ENCODE data around the gene DEGS1. TPM values are rescaled to one million over a fixed set of nuclear protein-coding genes. Genes with fewer than 3 reads are reported as not detected.

DEGS1 gene
- total and polyA plus RNA-seq, 2 of the 4 experiments (the other 2 are of a cell fraction): 54.8 to 109 TPM

- Histone ChIP-seq H2AFZ (replicated peaks; ENCODE audit: low read length, poor library complexity) (peak overlapping the region; percentile 71), H3K14ac (replicated peaks; ENCODE audit: low read depth, low read length) (peak overlapping the region; percentile 4; the same call in 1 of the 2 replicates), H3K9me1 (ENCODE audit: insufficient read depth, low read length) (peaks cover 9% of the 10 kb centered on the region; the same call in 1 of the 2 replicates), H3K27ac (ENCODE audit: insufficient read depth, low read length) (peak overlapping the region; percentile 27; the same call in 1 of the 2 replicates), H4K20me1 (ENCODE audit: insufficient read depth, low read length) (no peaks in the 10 kb centered on the region), H3K27me3 (ENCODE audit: control insufficient read depth, insufficient read depth, low read length) (no peaks in the 10 kb centered on the region), H4K91ac (ENCODE audit: insufficient read depth, low read depth, low read length) (no peak overlapping the region), H3K23ac (ENCODE audit: low read depth, low read length) (no peak overlapping the region), H4K8ac (ENCODE audit: low read depth in 2 of 2, low read length in 2 of 2) (0 out of 4 replicates have a peak overlapping the region, but pooled peaks of 1 of the 2 experiments have one; percentile 29), H4K5ac (ENCODE audit: low read depth, low read length) (peak overlapping the region; percentile 17; the same call in 1 of the 2 replicates), H3K79me1 (ENCODE audit: low read depth in 1 of 2, low read length in 2 of 2) (peaks cover 0 to 4% of the 10 kb centered on the region in 2 experiments; a peak in 2 of 4 replicates), H3K4ac (ENCODE audit: low read depth, low read length) (no peak overlapping the region; the same call in 1 of the 2 replicates), H3K4me3 (ENCODE audit: insufficient read depth, low read depth, low read length) (no peak overlapping the region), H3K4me1 (ENCODE audit: control insufficient read depth, insufficient read depth, low read length) (peaks cover 16% of the 10 kb centered on the region), H2BK120ac (ENCODE audit: low read depth, low read length) (0 out of 2 replicates have a peak overlapping the region, but pooled peaks have one; percentile 11), H2BK20ac (ENCODE audit: low read depth, low read length) (peak overlapping the region; percentile 43; the same call in 1 of the 2 replicates), H2AK5ac (ENCODE audit: low read depth, low read length) (peak overlapping the region; percentile 63; the same call in 1 of the 2 replicates), H2BK5ac (ENCODE audit: low read depth, low read length, poor library complexity, severe bottlenecking) (no peak overlapping the region), H3K9me3 (ENCODE audit: control insufficient read depth, insufficient read depth, low read length) (no peaks in the 10 kb centered on the region), H3K9ac (ENCODE audit: low read depth, low read length) (no peak overlapping the region), H3K4me2 (ENCODE audit: low read depth, low read length) (no peak overlapping the region; the same call in 1 of the 2 replicates), H3K56ac (ENCODE audit: extremely low read depth, insufficient read depth, low read length) (peak overlapping the region; percentile 13; the same call in 1 of the 2 replicates), H2BK15ac (ENCODE audit: low read depth, low read length) (no peak overlapping the region; the same call in 2 of the 3 replicates), H3K18ac (ENCODE audit: low read depth, low read length) (0 out of 2 replicates have a peak overlapping the region, but pooled peaks have one; percentile 7), H2AK9ac (replicated peaks; ENCODE audit: low read depth, low read length, poor library complexity) (peak overlapping the region; percentile 91), H3K36me3 (ENCODE audit: control insufficient read depth, insufficient read depth, low read length) (no peaks in the 10 kb centered on the region)
- in situ Hi-C loops (cut with MboI; ENCODE audit: low sequenced_read_pairs) (no loop called here), dilution Hi-C loops (cut with HindIII; ENCODE audit: low sequenced_read_pairs, unreplicated experiment) (no loop called here), intact Hi-C loops (cut with micrococcal nuclease) (no loop called here)
- peak; percentile 83 for DNase-seq
- WGBS, 2 experiments (ENCODE audit: extremely low coverage in 2 of 2, insufficient read length in 1 of 2): no CpG with 5 or more reads among the region's 8 CpGs
- no TSS peak for BruUV-seq (replicated peaks)
- POLR2A ChIA-PET (ENCODE audit: unreplicated experiment): no interaction called here
- CTCF ChIA-PET: interaction anchor here (0.9 kb wide), 1 partner anchor 31 kb away, joined by 3 read pairs; no protein-coding TSS in a partner anchor
- ATAC-seq (ENCODE audit: low read depth): peak; percentile 58
- TF ChIP-seq MXI1 (IDR thresholded peaks at IDR 0.05; ENCODE audit: borderline replicate concordance, low read depth, low read length) (no peak), CHD1 (IDR thresholded peaks at IDR 0.05; ENCODE audit: low read depth, low read length) (no peak), MAZ (IDR thresholded peaks at IDR 0.05; ENCODE audit: borderline replicate concordance, low read depth, low read length) (no peak), ELK1 (IDR thresholded peaks at IDR 0.05; ENCODE audit: borderline replicate concordance, low read depth, low read length) (no peak), SMC3 (IDR thresholded peaks at IDR 0.05; ENCODE audit: low read depth, low read length) (no peak), CTCF (conservative IDR thresholded peaks at IDR 0.05; ENCODE audit: low read depth, low read length) (no peak), POLR2A (IDR thresholded peaks at IDR 0.05; ENCODE audit: low read depth, low read length) (no peak), BHLHE40 (IDR thresholded peaks at IDR 0.05; ENCODE audit: low read depth, low read length) (no peak), CEBPB (IDR thresholded peaks at IDR 0.05; ENCODE audit: low read depth, low read length) (no peak), RAD21 (IDR thresholded peaks at IDR 0.05; ENCODE audit: low read length) (no peak), RCOR1 (IDR thresholded peaks at IDR 0.05; ENCODE audit: insufficient replicate concordance, low read length) (no peak), MAFK (IDR thresholded peaks at IDR 0.05; ENCODE audit: low read depth, low read length) (no peak), NFE2L2 (IDR thresholded peaks at IDR 0.05; ENCODE audit: low read depth, low read length) (no peak)
Observed at GRCh38 chr1:224203243-224204016, 20.4 kb downstream of the DEGS1 start.

Data from IMR-90 (cell line).